NCI-H460 (cell line): ENCODE results near the gene HSD17B12. TPM values are rescaled to one million over a fixed set of nuclear protein-coding genes. Genes with fewer than 3 reads are reported as not detected.
A peak's percentile ranks its signal among the peaks of the same experiment; 100 is the strongest.
"Not testable (repeated sequence)": the region's sequence is repeated elsewhere in the genome, so short reads cannot be mapped to it uniquely, and the experiment has no call there.

Experiments
- DNase-seq: peaks from one replicate; pipeline ENCODE4 v3.0.0-alpha.2; 2016; ENCODE audit warnings: low read depth; ENCODE audit errors: extremely low read depth
- polyA plus RNA-seq: library from polyadenylated mRNA; depleted of rRNA; stranded (reverse); fragments of >200 nt; gene quantifications from 2 replicates; pipeline ENCODE4 v1.2.3, GENCODE V29; 2014; cell fraction: nucleus; rRNA removed
- total RNA-seq: library from RNA; depleted of rRNA; stranded (reverse); fragments of >200 nt; shearing (Covaris generic); gene quantifications from 2 replicates; pipeline ENCODE4 v1.2.3, GENCODE V29; 2014; rRNA removed

HSD17B12 gene
- total RNA-seq, result 138 and 143 TPM in 2 replicates
- 80.9 and 129 TPM in 2 replicates for polyA plus RNA-seq

GRCh38 chr11:43680521-43681400 is at the start of gene HSD17B12:
Gene HSD17B12, plus strand, starts transcription at chr11:43680738. Its CDS starts 90 bp downstream, at chr11:43680828.
- DNase-seq, result peak; percentile 98

GRCh38 chr11:43631732-43632131 is 48.8 kb upstream of the HSD17B12 start:
- no peak for DNase-seq

GRCh38 chr11:43632181-43632580 is 48.4 kb upstream of the HSD17B12 start:
- DNase-seq, result no peak

- DNase-seq, result no peak
Measured at GRCh38 chr11:43638717-43639116, 41.8 kb upstream of the HSD17B12 start.

- no peak for DNase-seq
Measured at GRCh38 chr11:43639224-43639623, 41.3 kb upstream of the HSD17B12 start.

GRCh38 chr11:43639920-43640319 is 40.6 kb upstream of the HSD17B12 start:
- no peak for DNase-seq

GRCh38 chr11:43643898-43644620 is 36.5 kb upstream of the HSD17B12 start:
- peak; percentile 61 for DNase-seq

GRCh38 chr11:43644621-43645299 is 35.8 kb upstream of the HSD17B12 start:
- no peak for DNase-seq

- no peak for DNase-seq
Measured at GRCh38 chr11:43646767-43647166, 33.8 kb upstream of the HSD17B12 start.

GRCh38 chr11:43648888-43649287 is 31.6 kb upstream of the HSD17B12 start:
- DNase-seq, result no peak

GRCh38 chr11:43649501-43649900 is 31.0 kb upstream of the HSD17B12 start:
- DNase-seq, result no peak

GRCh38 chr11:43649921-43650320 is 30.6 kb upstream of the HSD17B12 start:
- no peak for DNase-seq

GRCh38 chr11:43663018-43663417 is 17.5 kb upstream of the HSD17B12 start:
- DNase-seq, result not testable (repeated sequence)

GRCh38 chr11:43664295-43664694 is 16.2 kb upstream of the HSD17B12 start:
- no peak for DNase-seq

GRCh38 chr11:43671284-43671683 is 9.3 kb upstream of the HSD17B12 start:
- not testable (repeated sequence) for DNase-seq

GRCh38 chr11:43674560-43674959 is 6.0 kb upstream of the HSD17B12 start:
- DNase-seq, result no peak

GRCh38 chr11:43676933-43677332 is 3.6 kb upstream of the HSD17B12 start:
- no peak for DNase-seq

GRCh38 chr11:43681401-43681942 is 934 bp downstream of the HSD17B12 start:
- peak; percentile 11 for DNase-seq

GRCh38 chr11:43682081-43682480 is 1.5 kb downstream of the HSD17B12 start:
- not testable (repeated sequence) for DNase-seq

GRCh38 chr11:43685440-43685839 is 4.9 kb downstream of the HSD17B12 start:
- DNase-seq, result no peak

- no peak for DNase-seq
Measured at GRCh38 chr11:43686207-43686606, 5.7 kb downstream of the HSD17B12 start.
